NCI-H2107 treated with DMSO at 0.1 percent for 48 hours (cell line): ENCODE data around the gene ABCC3.
A peak's percentile ranks its signal among the peaks of the same experiment; 100 is the strongest.

ENCODE experiments used
- DNase-seq: peaks from one replicate; lab custom pipeline; 2025; ENCODE audit not compliant: unreplicated experiment; lab: John Stamatoyannopoulos, UW

ABCC3 gene

DNA sequence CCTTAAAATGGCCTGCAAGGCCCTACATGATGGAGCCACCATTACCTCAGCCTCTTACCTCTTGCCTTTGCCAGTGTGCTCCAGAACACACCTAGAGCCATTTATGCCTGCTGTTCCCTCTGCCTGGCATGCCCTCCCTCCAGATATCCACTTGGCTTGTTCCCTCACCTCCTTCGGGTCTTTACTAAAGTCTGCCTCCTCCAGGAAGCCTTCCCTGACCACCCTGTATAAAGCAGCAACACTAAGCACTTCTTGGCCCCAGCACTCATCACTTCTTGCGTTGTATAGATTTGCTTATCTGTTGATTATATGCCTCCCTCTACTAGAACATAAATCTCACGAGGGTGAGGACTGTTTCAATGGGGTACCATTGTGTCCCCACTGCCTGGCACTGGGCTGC lies 47.8 kb downstream of the ABCC3 start:
- DNase-seq = no peak

GRCh38 chr17:50682938-50683337 lies 48.3 kb downstream of the ABCC3 start:
- DNase-seq = no peak

DNA sequence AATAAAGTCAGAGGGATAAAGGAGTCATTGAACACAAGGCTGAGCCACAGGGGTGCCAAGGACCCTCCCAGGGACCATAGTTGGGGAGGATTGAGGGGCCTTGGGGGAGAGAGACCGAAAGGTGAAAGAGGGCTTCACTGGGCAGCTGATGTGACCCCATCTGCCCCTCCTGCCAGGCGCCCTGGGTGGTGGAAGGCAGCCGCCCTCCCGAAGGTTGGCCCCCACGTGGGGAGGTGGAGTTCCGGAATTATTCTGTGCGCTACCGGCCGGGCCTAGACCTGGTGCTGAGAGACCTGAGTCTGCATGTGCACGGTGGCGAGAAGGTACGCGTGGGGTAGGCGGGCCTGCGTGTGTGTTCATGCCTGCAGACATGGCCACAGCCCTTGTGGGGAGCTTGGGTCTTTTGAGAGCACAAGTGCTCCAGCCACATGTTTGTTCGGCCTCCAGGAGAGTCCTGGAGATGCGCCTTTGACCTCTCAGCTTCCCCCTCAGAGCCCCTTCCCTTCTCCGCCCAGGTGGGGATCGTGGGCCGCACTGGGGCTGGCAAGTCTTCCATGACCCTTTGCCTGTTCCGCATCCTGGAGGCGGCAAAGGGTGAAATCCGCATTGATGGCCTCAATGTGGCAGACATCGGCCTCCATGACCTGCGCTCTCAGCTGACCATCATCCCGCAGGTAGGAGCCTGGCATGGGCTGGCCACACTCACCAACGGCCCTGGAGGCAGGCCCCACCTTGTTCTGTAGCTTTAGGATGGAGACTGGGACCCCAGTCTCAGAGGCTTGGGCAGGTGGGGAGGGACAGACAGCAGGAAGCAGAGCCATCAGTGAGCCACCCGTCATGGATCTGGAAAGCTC lies 49.0 kb downstream of the ABCC3 start:
- no peak for DNase-seq

DNA sequence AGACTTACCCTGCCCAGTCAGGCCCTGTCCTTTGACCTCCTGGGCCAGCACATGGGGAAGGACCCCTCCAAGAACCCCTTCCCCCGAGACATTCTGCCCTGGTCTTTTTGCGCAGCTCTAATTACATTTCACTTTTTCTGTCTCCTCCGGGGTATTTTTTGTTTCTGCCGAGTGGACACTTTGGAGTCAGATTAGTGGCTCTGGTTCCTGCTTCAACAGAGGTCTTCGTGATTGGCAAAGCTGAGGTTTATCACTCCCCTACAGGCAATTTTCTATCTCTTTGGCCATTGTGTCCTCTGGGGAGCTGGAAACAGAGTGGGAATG lies 49.6 kb downstream of the ABCC3 start:
- DNase-seq = no peak

GRCh38 chr17:50684612-50685333 lies 50.1 kb downstream of the ABCC3 start:
- DNase-seq = no peak

- no peak for DNase-seq
Measured at GRCh38 chr17:50685334-50685665, 50.6 kb downstream of the ABCC3 start.

GRCh38 chr17:50685691-50686493 lies 51.2 kb downstream of the ABCC3 start:
- no peak for DNase-seq

GRCh38 chr17:50686494-50687199 lies 52.0 kb downstream of the ABCC3 start:
- DNase-seq = no peak

- no peak for DNase-seq
Measured at GRCh38 chr17:50687200-50688066, 52.8 kb downstream of the ABCC3 start.

DNA sequence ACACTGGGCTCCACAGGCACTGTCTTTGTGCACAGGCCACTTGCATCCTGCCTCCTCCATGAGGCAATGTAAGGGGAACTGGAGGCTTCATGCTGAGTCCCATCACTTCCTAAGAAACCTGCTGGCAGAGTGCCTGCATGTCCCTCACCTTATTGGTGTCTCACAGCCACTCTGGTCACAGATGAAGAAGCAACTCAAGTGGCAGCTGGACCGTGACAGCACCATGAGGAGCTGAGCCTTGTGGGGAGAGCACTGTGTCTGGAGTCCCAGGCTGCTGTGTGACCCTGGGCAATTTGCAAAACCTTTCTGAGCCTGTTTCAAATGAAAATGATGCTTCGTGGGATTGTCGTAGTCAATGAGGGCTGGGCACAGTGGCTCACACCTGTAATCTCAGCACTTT lies 53.6 kb downstream of the ABCC3 start:
- DNase-seq = no peak

- no peak for DNase-seq
Measured at GRCh38 chr17:50689251-50689650, 54.6 kb downstream of the ABCC3 start.

- DNase-seq = peak; percentile 32
Measured at GRCh38 chr17:50689956-50690886, 55.5 kb downstream of the ABCC3 start.

GRCh38 chr17:50690887-50691549 lies 56.3 kb downstream of the ABCC3 start:
- DNase-seq = no peak

- DNase-seq = peak; percentile 85
Measured at GRCh38 chr17:50691550-50692447, 57.1 kb downstream of the ABCC3 start.

DNA sequence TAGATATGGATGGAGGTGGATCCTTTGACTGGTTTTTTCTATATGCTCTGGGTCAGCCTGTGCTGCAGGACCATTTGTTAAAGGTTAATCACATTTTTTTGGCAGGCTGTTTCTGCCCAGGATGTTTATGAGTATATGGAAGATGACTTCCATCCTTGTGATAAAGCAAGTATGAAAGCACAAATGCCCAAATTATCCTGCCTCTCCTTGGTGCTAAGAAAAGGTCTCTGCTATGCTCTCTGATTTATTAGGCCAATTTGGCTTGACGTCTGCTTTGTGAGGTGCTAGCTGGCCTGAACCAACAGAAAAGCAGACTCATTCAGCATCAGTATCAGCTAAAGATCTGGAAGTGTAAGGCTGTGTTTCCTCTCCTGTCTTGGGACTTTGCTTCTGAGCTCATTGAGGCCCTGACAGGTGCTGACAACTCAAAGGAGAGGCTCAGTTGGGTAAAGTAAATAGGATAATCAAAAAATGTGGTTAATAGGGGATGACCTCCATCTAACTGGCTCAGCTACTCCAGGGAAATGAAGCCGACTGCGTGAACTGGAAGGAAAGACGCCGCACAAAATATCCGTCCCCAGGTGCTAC lies 57.9 kb downstream of the ABCC3 start:
- no peak for DNase-seq

DNA sequence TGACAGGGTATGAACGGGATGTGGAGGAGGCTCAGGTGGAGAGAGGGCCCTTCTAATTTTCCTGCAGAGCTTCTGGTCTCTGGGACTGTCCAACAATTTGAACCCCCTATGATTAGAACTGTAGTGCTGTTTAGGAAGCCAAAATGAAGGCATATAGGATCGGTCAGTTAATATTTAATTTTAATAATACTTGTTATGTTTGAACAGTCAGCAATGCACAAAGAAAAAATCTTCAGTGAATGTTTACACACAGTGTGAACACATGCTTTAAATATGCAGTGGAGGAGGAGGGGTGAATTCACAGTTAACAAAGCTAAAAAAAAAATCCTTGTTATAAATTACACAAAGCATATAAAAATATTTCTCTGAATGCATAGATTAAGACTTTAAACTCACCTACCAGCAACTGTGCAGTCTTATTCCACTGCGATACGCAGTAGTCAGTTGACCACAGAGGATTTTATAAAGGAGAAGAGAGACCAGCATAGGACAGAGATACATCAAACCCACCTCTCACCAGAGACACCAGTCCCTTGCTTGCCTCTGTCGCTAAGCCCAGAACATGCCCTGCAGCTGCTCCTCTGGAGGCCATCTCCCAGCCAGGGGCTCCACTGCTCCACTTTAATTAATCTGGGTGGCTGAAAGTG lies 58.5 kb downstream of the ABCC3 start:
- DNase-seq = no peak

DNA sequence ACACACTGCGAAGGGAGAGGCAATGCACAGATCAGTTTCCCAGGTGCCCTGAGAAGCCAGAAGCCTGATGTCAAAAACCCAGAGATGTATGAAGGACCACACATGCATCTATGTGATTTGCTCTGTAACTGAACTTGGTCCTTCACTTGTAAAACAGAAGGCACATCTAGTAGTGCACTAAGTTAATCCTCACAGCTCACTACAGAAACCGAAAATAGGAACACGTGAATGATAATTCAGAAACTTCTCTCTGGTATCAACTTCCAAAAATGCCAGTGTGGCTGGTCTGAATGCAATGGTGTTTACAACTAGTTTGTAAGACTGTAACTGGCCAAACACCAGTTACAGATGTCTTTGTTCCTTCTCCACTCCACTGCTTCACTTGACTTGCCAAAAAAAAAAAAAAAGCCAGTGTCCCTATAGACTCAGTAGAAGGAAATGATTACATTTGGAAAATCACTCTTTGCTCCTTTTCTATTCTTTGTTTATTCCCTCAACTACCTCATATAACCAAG lies 61.7 kb downstream of the ABCC3 start:
- no peak for DNase-seq
